ENCODE results near the gene KRT27.

The KRT27 gene

GRCh38 chr17:40782450-40782849 is at the start of gene KRT27:
TSS of gene KRT27 (minus strand) at chr17:40782550. CDS start at chr17:40782493, 57 bp downstream.
- TF ChIP-seq CTCF (IDR thresholded peaks at IDR 0.05; ENCODE audit: low read depth, low read length): no peak
- DNase-seq (ENCODE audit: extremely low read depth, low read depth): no peak

GRCh38 chr17:40830085-40830776 is 47.9 kb upstream of the KRT27 start:
- no peak for DNase-seq (ENCODE audit: extremely low read depth, low read depth)
- TF ChIP-seq CTCF (IDR thresholded peaks at IDR 0.05; ENCODE audit: low read depth, low read length): no peak

DNA sequence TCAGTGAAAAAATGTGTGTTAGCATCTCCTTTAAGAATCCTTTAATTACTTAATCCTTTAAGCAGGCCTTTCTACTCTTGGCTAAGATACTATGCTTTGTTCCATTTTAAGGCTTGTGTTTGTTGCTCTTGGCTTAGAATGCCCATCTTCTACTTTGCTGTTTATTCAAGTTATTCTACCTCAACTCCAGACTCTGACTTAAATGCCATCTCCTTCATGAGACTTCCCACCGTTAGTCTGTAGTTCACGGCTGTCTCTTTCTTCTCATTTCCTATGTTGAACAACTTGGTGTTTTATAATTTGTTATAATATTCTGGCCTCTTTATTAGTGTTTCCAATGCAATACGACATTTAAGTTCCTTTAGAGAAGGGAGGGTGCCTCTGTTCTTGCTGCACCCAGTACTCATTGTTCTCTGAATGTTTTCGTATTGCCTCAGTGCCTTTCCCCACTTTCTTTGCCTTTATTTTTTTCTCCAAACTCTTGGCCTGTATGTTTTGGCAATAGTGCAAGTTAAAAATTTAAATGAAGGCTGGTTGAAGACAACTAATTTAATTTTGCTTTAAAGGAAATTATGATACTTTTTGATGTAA is 46.2 kb upstream of the KRT27 start:
- TF ChIP-seq CTCF (IDR thresholded peaks at IDR 0.05; ENCODE audit: low read depth, low read length): no peak
- no peak for DNase-seq (ENCODE audit: extremely low read depth, low read depth)

DNA sequence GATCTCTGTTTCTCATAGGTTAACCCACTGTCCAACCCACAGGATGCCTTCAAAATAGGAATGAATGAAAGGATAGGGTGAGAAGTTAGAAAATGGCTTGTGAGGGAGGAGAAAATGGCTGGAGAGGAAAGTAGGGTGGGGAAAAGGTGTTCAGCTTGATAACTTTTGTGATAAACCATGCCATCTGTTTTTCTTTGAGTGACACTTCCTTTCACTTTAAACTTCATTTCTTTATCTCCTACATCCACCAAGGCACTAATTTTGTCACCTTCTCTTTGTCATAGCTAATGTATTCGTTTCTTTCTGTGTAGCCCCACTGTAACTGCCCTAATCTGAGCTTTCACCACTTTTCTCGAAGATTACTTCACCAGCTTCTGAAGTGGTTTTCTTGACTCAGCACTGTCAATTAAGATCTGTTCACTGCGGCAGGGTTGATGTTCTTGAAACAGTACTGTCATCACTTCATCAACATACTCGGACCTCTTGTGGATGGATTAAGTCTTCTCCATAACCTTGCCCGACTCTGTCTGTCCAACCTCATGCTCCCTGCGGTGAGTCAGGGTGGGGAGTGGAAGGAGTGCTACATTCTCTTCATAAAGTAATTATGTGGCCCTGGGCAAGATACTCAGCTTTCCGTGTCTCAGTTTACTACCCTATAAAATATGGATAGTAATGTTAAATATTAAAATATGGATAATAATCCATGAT is 45.5 kb upstream of the KRT27 start:
- TF ChIP-seq CTCF (IDR thresholded peaks at IDR 0.05; ENCODE audit: low read depth, low read length): no peak
- no peak for DNase-seq (ENCODE audit: extremely low read depth, low read depth)

- no peak for DNase-seq (ENCODE audit: extremely low read depth, low read depth)
- TF ChIP-seq CTCF (IDR thresholded peaks at IDR 0.05; ENCODE audit: low read depth, low read length): no peak
These were observed 43.2 kb upstream of the KRT27 start for GRCh38 chr17:40825599-40825998.

DNA sequence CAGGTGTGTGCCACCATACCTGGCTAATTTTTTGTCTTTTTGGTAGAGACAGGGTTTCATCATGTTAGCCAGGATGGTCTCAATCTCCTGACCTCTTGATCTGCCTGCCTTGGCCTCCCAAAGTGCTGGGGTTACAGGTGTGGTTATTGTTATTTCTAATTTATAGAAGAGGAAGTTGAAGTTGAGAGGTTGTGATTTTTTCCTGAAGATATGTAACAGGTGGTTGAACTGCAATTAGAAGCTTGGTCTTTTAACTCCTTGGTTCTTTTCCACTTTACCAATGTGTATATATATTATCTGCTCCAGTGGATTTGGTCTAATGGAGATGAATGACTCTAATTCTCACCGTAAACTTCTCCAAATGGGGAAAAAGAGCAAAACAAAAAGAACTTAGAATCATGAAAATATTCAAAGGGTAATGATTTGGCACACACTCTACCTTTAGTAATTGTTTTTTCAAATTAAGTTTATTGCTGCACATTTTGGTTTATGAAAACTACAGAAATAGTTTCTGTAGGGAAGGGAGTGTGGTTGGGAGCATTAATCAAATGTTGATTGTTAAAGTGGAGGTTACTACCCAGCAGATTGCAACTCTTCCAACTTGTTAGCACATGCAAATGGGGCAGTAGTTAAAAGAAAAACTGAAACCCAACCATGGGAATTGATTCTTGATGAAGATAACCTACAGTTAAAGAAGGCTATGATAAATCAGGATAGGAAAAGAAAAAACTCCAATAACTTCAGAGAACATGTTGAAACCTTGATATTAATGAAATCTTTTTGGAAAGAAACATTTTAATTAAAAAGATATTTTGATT is 41.9 kb upstream of the KRT27 start:
- DNase-seq (ENCODE audit: extremely low read depth, low read depth): no peak
- no peak for TF ChIP-seq CTCF (IDR thresholded peaks at IDR 0.05; ENCODE audit: low read depth, low read length)
